ENCODE data around the gene MCC.

DNA sequence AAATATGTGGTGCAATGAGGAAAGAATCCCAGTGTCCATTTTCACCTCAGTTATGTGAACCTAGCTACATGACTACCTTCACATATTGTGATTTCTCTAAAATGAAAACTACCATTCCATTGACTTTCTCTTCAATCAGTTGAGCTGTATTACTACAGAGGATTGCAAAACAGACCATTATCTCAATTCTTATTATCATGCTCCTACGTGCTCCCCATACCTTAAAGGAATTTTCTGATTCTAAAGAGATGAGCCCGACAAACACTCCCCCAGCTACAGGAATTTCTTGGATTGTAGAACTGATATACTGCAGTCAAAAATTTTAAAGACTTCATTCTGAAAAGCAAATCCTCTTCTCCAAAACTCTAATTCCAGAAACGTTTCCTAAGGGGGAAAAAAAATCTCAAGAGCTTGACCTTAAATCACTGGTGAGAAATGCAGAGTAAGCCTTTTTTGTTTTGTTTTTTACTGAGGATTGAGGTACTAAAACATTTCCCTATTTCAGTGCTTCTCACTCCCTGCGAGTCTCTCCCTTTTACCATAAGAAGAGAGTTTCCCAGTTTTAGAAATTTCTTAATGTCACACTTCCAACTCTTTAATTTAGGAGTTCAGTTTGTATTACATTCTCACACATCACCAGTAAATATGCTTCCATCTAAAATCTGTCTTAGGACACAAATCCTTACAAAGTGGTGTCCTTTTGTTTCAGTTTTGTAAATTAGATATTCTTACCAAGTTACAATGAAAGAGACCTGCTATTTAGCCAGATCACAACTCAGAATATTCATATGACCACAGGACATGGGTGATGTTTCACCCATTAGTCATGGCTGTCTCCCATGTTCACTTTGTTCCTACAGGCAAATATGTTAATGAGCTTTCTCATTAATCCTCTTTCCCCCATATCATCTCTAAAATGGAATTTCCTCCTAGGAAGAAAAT lies 257.3 kb downstream of the MCC start:
- TF ChIP-seq, protein P1, sequence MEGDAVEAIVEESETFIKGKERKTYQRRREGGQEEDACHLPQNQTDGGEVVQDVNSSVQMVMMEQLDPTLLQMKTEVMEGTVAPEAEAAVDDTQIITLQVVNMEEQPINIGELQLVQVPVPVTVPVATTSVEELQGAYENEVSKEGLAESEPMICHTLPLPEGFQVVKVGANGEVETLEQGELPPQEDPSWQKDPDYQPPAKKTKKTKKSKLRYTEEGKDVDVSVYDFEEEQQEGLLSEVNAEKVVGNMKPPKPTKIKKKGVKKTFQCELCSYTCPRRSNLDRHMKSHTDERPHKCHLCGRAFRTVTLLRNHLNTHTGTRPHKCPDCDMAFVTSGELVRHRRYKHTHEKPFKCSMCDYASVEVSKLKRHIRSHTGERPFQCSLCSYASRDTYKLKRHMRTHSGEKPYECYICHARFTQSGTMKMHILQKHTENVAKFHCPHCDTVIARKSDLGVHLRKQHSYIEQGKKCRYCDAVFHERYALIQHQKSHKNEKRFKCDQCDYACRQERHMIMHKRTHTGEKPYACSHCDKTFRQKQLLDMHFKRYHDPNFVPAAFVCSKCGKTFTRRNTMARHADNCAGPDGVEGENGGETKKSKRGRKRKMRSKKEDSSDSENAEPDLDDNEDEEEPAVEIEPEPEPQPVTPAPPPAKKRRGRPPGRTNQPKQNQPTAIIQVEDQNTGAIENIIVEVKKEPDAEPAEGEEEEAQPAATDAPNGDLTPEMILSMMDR (IDR thresholded peaks at IDR 0.05; ENCODE audit: poor library complexity) = no peak
- TF ChIP-seq EZH2 (IDR thresholded peaks at IDR 0.05; ENCODE audit: borderline replicate concordance) = no peak
- TF ChIP-seq EZH2phosphoT487 (IDR thresholded peaks at IDR 0.05; ENCODE audit: low read depth, severe bottlenecking, unreplicated experiment) = no peak

Measured in hepatocyte (in vitro differentiated cells).